Inferior parietal cortex (tissue), 1 donor: ENCODE measurements around the gene DIP2C.
A peak's percentile ranks its signal among the peaks of the same experiment; 100 is the strongest.
"Not testable (repeated sequence)": the region's sequence is repeated elsewhere in the genome, so short reads cannot be mapped to it uniquely, and the experiment has no call there.

Source experiments
- DNase-seq: peaks from one replicate; pipeline ENCODE4 v3.0.0-alpha.2; 2016; ENCODE audit errors: extremely low spot score

The DIP2C gene

GRCh38 chr10:451856-452255 is 237.6 kb downstream of the DIP2C start:
- DNase-seq = no peak

DNA sequence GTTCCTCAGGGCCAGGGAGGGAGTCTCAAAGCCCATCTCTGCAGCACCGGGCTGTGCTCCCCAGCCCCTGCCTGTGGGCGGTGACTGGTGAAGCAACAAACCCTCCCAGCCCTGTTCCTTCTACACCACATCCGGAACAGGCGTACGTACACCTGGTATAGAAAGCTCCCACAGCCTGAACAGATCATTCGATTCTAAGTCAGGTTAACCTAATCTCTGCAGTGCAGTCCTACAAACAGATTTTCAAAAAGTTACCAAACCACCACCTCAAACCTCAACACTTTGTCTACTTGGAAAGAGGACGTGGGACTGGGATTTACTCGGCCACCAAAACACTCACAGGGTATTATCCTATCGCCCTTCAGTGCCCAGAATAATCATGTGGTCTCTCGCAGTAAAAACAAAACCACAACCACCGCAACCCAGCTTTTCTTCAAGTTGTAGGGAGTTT is 238.4 kb downstream of the DIP2C start:
- DNase-seq = no peak

DNA sequence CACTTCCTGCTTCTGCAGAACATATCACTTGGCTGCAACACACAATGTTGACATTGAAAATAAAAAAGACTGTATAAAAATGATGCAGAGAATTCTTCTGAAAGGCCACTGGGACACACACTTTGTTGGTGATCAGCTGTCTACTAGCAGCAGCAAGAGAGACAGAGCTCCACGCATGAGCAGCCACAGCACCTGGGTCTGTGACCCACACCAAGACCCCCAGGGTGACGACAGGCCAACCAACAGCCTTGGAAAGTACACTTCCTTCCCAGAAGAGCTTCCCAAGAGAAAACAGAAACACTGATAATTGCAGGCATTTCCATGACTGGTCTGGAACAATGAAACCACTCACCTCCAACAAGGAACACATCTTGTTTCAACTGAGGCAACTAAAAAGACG is 239.0 kb downstream of the DIP2C start:
- DNase-seq = no peak

- not testable (repeated sequence) for DNase-seq
These were observed 240.1 kb downstream of the DIP2C start for GRCh38 chr10:449331-449730.

DNA sequence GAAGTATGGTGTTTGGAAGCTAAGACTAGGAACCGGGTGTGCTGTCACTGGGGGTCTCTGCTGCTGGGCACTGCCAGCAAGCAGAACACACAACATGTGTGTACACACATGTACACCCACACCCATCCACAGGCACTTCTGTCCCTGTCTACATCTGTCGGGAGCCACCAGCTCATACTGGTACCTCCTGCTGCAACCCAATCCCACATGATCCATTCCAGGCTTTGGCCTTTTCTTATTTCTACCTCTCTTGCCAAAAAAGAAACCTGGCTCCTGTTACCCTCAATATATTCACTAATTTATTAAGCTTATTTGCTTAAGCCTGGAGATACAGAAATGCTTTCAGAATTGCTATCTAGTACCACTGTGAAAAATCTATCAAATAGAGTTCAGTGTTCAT is 246.0 kb downstream of the DIP2C start:
- no peak for DNase-seq

- DNase-seq = no peak
These were observed 247.3 kb downstream of the DIP2C start for GRCh38 chr10:442209-442608.

DNA sequence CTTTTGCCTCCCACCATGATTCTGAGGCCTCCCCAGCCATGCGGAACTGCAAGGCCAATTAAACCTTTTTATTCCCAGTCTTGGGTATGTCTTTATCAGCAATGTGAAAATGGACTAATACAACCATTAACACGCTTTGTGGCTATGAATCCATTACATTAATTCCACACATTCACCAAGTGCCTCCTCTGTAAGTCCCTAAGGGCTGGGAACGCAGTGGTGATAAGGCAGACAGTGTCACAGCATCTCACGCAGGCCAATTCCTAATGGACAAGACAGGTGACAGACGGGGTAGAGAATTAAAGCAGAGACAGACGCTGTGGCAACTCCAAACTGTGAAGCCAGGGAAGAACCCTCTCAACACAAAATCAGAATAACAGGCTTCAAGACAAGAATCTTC is 247.8 kb downstream of the DIP2C start:
- no peak for DNase-seq

GRCh38 chr10:440127-440526 is 249.3 kb downstream of the DIP2C start:
- DNase-seq = no peak

DNA sequence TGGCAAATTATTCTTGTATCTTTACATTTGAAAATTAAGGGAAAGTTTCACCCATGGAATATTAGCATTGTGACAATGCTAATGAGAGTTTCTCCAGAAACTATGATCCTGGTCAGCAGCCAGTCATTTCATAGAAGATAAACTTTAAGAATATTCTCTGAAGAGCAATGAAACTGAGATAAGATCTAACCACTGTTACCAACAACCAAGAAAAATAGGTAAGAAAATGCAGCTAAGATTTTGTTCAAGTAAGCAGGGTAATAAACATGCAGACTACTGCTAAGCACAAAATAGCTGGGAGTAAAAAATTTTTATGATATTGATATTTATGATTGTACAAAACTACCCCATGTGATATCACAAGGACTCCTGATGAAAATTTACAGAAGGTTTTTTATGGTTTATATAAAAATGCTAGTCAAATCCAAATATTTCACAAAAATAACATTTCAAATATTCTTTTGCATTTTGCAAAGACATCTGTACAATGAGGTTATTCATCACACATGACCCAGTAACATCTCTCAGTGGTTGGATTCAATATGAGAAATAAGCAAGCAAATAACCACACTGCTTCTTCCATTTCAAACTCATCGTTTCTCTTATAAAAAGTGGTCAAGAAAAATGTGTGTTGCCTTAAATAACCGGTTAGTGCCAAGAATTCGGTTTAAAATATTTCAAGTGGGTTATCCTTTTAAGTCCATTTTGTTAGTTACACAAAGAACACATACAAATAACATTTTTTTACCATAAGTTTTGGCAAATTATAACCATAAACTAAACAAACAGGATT is 251.6 kb downstream of the DIP2C start:
- DNase-seq = no peak

DNA sequence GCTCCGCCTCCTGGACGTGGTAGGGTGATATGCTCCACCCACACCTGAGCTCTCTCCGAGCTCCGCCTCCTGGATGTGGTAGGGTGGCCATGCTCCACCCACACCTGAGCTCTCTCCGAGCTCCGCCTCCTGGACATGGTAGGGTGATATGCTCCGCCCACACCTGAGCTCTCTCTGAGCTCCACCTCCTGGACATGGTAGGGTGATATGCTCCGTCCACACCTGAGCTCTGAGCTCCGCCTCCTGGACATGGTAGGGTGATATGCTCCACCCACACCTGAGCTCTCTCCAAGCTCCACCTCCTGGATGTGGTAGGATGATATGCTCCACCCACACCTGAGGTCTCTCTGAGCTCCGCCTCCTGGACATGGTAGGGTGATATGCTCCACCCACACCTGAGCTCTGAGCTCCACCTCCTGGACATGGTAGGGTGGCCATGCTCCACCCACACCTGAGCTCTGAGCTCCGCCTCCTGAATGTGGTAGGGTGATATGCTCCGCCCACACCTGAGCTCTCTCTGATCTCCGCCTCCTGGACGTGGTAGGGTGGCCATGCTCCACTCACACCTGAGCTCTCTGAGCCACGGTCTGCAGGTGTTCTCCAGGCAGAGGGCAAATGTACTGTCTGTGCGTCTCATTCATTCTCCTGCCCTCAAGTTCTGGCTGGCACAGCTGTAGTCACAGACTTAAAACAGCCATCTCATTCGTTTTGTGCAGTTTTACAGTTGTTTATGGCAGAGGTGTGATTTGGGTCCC is 252.4 kb downstream of the DIP2C start:
- DNase-seq = no peak

GRCh38 chr10:436013-436697 is 253.3 kb downstream of the DIP2C start:
- no peak for DNase-seq

GRCh38 chr10:435397-435796 is 254.1 kb downstream of the DIP2C start:
- no peak for DNase-seq

DNA sequence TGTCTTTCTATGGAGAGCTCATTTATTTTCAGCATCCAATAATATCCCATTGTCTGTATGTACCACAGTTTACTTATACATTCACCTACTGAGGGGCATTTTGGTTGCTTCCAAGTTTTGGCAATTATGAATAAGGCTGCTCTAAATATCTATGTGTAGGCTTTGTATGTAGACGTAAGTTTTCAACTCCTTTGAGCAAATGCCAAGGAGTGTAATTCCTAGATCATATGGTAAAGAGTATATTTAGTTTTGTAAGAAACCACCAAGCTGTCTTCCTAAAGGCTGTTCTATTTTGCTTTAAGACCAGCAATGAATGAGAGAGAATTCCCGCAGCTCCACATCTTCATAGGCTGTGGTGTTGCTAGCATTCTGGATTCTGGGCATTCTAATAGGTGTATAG is 259.8 kb downstream of the DIP2C start:
- peak; percentile 26 for DNase-seq

DNA sequence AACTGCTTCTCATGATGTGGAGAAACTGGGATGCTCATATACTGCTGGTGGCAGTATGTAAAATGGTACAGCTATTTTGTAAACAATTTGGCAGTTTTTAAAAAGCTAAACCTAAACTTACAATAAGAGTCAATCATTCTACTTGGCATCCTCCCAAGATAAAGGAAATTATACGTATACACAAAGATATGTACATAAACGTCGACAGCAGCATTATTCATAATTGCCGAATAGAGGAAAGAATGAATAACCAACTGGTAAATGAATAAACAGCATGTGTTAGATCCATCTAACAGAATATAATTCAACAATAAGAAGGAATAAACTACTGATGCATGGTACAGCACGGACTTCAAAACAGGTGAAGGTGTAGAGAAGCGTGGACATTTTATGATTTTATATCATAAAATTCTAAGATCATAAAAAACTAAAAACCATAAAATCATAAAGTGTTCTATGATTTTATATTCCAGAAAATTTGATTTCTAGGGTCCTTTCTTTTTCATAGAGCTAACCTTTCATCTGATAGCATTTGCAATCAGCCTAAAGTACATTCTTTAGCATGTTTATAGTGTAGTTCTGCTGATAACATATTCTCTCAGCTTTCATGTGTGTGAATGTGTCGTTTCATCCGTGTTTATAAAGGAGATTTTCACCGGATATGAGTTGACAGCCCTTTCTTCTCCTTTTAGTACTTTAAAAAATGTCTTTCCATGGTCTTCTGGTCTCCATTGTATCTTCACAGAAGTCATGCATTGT is 261.5 kb downstream of the DIP2C start:
- DNase-seq = no peak

DNA sequence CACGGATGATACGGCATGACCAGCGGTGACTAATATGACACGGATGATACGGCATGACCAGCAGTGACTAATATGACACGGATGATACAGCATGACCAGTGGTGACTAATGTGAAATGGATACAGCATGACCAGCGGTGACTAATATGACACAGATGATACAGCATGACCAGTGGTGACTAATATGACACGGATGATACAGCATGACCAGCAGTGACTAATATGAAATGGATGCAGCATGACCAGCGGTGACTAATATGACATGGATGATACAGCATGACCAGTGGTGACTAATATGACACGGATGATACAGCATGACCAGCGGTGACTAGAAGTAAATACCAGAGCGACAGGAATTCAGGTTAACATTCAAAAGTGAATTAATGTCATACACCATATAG is 264.1 kb downstream of the DIP2C start:
- not testable (repeated sequence) for DNase-seq

- DNase-seq = not testable (repeated sequence)
These were observed 264.7 kb downstream of the DIP2C start for GRCh38 chr10:424724-425123.

DNA sequence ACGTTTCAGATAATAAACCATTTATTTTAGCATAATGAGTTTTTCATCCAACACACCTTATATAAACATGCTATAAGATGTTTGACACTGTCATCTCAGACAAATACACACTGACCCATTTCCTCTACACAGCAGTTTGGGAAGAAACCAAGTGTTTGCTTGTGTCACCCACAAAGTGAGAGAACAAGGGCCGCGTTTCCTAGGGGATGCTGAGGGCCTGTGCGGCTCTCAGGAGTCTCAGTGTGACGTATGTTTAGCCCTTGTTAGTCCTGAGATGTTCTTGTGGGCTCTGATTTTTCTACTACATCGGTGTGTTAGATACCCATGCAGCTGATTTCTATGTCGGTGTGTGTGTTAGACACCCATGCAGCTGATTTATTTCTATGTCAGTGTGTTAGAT is 266.3 kb downstream of the DIP2C start:
- DNase-seq = no peak

- DNase-seq = no peak
These were observed 266.8 kb downstream of the DIP2C start for GRCh38 chr10:422675-423074.

GRCh38 chr10:422241-422640 is 267.2 kb downstream of the DIP2C start:
- no peak for DNase-seq

- no peak for DNase-seq
These were observed 268.3 kb downstream of the DIP2C start for GRCh38 chr10:421170-421569.

GRCh38 chr10:420154-421121 is 269.0 kb downstream of the DIP2C start:
- no peak for DNase-seq
